GM12801 (cell line): ENCODE measurements around the gene KCNJ8.

Experiments
- TF ChIP-seq, protein P1 (sequence below): IDR thresholded peaks from one replicate; pipeline ENCODE4 v1.5.1; 2011; ENCODE audit warnings: control low read depth; ENCODE audit not compliant: insufficient read length; ENCODE audit errors: extremely low read depth

KCNJ8 gene

DNA sequence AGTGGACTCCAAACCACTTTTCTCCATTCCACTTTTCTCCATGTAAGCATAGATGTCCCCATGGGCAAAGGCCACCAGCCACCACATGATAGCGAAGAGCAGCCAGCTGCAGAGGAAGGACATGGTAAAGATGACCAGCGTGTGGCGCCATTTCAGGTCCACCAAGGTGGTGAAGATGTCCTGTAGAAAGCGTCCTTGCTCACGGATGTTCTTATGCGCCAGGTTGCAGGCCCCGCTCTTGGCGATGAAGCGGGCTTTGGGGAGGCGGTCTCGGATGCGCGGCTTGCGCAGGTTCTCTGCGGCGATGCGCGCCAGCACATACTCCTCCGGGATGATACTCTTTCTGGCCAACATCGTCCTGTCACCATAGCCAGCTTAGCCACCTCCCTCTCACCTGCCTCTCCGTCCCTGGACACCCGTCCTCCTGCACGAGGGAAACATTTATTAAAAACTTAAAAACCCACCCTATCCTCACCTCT lies 1.2 kb downstream of the KCNJ8 start:
- TF ChIP-seq, protein P1, sequence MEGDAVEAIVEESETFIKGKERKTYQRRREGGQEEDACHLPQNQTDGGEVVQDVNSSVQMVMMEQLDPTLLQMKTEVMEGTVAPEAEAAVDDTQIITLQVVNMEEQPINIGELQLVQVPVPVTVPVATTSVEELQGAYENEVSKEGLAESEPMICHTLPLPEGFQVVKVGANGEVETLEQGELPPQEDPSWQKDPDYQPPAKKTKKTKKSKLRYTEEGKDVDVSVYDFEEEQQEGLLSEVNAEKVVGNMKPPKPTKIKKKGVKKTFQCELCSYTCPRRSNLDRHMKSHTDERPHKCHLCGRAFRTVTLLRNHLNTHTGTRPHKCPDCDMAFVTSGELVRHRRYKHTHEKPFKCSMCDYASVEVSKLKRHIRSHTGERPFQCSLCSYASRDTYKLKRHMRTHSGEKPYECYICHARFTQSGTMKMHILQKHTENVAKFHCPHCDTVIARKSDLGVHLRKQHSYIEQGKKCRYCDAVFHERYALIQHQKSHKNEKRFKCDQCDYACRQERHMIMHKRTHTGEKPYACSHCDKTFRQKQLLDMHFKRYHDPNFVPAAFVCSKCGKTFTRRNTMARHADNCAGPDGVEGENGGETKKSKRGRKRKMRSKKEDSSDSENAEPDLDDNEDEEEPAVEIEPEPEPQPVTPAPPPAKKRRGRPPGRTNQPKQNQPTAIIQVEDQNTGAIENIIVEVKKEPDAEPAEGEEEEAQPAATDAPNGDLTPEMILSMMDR, result no peak

DNA sequence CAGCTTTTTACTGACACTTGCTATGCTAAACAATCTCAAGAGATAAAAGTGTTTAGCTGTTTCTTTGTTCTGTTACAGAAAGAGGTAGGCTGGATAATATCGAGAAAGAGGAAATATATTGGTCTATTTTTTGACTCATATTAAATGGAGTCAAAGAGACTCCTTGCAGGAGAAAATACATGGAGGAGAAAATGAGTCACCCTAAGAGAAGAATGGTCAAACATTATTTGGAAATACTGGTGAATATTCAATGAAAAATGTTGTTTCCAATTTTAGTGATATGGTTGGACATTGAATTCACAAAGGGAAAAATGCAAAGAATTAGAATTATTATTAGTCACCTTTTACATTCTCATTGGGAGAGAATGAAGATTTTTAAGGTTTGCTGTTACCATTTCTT lies 3.2 kb downstream of the KCNJ8 start:
- TF ChIP-seq, protein P1, result no peak

DNA sequence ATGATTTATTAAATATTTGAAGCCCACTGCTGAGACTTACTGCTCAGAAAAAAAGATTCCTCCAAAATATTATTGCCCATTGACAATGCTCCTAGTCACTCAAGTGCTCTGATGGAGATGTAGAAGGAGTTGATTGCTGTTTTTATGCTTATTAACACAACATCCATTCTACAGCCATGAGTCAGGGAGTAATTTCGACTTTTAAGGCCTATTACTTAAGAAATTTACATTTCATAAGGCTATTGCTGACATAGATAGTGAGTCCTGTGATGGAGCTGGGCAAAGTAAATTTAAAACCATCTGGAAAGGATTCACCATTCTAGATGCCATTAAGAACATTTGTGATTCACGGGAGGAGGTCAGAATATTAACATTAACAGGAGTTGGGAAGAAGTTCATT lies 5.2 kb downstream of the KCNJ8 start:
- TF ChIP-seq, protein P1, result no peak

DNA sequence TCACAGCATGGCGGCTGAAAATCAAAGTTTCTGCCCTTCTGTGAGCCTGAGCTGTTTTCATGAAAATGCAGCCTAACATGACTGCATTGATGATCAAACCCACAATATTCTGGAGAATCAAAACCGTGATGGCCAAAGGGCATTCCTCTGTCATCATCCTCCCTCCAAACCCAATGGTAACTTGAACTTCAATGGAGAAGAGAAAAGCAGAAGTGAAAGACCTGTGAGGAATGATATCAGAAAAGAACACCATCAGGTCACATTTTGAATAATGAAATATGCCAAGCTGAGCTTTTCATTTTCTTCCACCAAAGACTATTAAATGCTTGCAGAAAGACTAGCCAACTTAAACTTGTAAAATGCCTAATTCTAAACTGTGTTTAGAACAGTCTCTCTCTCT lies 8.1 kb downstream of the KCNJ8 start:
- TF ChIP-seq, protein P1, result no peak

DNA sequence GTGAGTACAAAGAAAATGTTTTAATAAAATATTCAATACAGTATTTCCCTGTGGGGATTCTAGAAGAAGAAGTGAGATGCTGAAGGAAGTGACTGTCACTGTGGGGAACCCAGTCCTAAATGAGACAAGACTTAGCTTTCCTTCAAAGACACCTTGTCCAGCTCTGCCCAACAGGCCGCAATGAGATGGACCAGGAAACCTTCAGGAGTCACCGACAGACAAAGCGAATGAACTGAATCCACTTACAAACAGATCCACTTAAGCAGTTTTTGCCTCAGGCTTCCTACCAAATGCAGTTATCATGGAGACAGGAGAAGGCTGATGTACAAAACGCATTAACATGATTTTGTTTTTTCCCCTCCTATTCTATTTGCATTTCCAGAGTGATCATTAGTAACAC lies 9.6 kb downstream of the KCNJ8 start:
- TF ChIP-seq, protein P1, result no peak

DNA sequence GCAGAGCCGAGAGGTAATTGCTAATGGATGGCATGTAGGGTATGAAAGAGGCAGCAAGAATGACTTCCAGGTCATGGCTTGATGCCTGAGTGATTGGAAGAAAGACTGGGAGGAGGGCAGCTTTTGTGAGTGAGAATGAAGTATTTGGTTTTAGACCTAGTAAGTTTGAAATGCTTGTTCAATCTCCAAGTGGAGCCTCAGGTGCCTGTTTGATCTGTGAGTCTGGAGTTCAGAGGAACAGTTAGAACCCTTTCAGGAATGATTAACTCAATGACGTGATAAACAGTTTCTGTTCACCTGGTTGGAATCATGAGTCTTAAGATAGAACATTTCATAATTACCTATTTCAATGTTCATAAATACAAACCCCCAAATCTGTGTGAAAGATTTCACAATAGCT lies 10.4 kb downstream of the KCNJ8 start:
- TF ChIP-seq, protein P1, result no peak

DNA sequence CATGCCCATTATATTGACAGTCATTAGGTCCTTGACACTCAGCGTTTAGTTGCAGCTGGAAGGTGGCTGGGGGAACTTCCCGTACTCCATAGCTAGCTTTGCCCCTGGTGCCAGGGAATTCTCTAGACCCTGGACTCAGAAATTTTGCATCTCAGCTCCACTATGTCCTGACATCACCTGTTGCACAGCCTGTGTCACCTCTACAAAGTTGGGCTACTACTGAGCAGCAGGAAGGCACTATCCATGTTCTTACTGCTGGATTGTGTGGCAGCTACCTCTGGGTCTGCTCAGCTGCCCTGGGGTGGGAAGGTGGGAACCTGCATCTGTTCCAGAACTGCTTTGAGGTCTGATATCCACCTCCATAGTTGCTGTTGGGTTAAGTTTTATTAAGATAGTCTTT lies 11.0 kb downstream of the KCNJ8 start:
- TF ChIP-seq, protein P1, result no peak

DNA sequence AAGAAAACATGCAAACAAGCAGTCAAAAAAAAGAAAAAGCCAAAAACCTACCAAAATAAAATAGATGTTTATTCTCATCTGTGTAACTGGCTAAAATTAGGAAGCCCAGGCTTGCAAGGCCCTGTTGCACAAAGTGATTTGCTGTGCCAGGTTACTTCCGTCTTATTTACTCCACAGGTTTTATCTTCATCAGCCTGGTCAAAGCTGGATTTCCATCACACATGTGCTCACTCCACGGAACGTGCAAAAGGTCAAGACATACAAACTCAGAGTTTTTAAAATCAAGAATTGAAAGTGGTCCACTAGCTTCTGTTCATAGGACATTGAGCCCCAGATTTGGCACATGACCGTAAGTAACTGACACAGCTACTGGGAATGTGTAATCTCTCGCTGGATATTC lies 14.8 kb downstream of the KCNJ8 start:
- TF ChIP-seq, protein P1, result no peak
